NK-92 treated with Interleukin-12 subunit alpha and Interleukin-12 subunit beta, amount 100 ng/mL, for 24 hours (cell line): ENCODE measurements around the gene KRTAP5-4.
"Not testable (repeated sequence)": the region's sequence is repeated elsewhere in the genome, so short reads cannot be mapped to it uniquely, and the experiment has no call there.

Experiments
- DNase-seq: peaks from one replicate; lab custom pipeline; 2025; lab: John Stamatoyannopoulos, UW

The KRTAP5-4 gene

GRCh38 chr11:1622086-1622485 lies at the start of gene KRTAP5-4:
Gene KRTAP5-4, minus strand, starts transcription at chr11:1622138. Its CDS starts 45 bp downstream, at chr11:1622093.
- no peak for DNase-seq

- DNase-seq, result no peak
Measured at GRCh38 chr11:1671658-1672057, 49.7 kb upstream of the KRTAP5-4 start.

- no peak for DNase-seq
Measured at GRCh38 chr11:1670905-1671371, 49.0 kb upstream of the KRTAP5-4 start.

GRCh38 chr11:1670457-1670856 lies 48.5 kb upstream of the KRTAP5-4 start:
- DNase-seq, result not testable (repeated sequence)

GRCh38 chr11:1669546-1670218 lies 47.7 kb upstream of the KRTAP5-4 start:
- DNase-seq, result no peak

- no peak for DNase-seq
Measured at GRCh38 chr11:1668911-1669473, 47.1 kb upstream of the KRTAP5-4 start.

- DNase-seq, result no peak
Measured at GRCh38 chr11:1667906-1668305, 46.0 kb upstream of the KRTAP5-4 start.

- no peak for DNase-seq
Measured at GRCh38 chr11:1667121-1667850, 45.3 kb upstream of the KRTAP5-4 start.

- DNase-seq, result no peak
Measured at GRCh38 chr11:1665313-1665712, 43.4 kb upstream of the KRTAP5-4 start.

- DNase-seq, result not testable (repeated sequence)
Measured at GRCh38 chr11:1662699-1663283, 40.9 kb upstream of the KRTAP5-4 start.

- DNase-seq, result not testable (repeated sequence)
Measured at GRCh38 chr11:1661454-1662269, 39.7 kb upstream of the KRTAP5-4 start.

- no peak for DNase-seq
Measured at GRCh38 chr11:1660111-1660867, 38.4 kb upstream of the KRTAP5-4 start.

- no peak for DNase-seq
Measured at GRCh38 chr11:1659506-1659905, 37.6 kb upstream of the KRTAP5-4 start.

GRCh38 chr11:1656670-1657069 lies 34.7 kb upstream of the KRTAP5-4 start:
- no peak for DNase-seq

GRCh38 chr11:1656061-1656441 lies 34.1 kb upstream of the KRTAP5-4 start:
- DNase-seq, result no peak

GRCh38 chr11:1655168-1656060 lies 33.5 kb upstream of the KRTAP5-4 start:
- no peak for DNase-seq

GRCh38 chr11:1654388-1655167 lies 32.6 kb upstream of the KRTAP5-4 start:
- no peak for DNase-seq

GRCh38 chr11:1653541-1654387 lies 31.8 kb upstream of the KRTAP5-4 start:
- no peak for DNase-seq
